Heart left ventricle (tissue), 13 donors: ENCODE data around the gene ZNF837.

Experiments
- POLR2A ChIP-seq, 2 donors: fragments of 450-650 bp; IDR thresholded peaks; one replicate each; pipeline ENCODE4 v1.6.1; 2017; ENCODE audit warnings: antibody characterized with exemption in 2 of 2, mild to moderate bottlenecking in 2 of 2, moderate library complexity in 2 of 2
- TF ChIP-seq, protein P1 (sequence below), 12 donors: fragments of 200-600 bp; sonication (generic) in 4 of 12; IDR thresholded peaks; one replicate each; pipeline versions ENCODE4 v1.5.0 to v1.8.0; 2018 to 2022; ENCODE audit warnings: antibody characterized with exemption in 12 of 12, mild to moderate bottlenecking in 5 of 12
- donor health status: ischemic (EF 13 %, LVEDD 7.1; RV severe dilation, severe dysfunction).
- donor health status: DM: no; HTN: yes; CAD: no.
- donor health status: DM: no; HTN: no; CAD: no.
- donor health status: ischemic (EF 25% LVEDD 6.9; RV normal size, moderate dysfunction).
- donor health status: ischemic (EF 25% LVEDD 5.7; RV mildly dilated, moderate dysfunction).
- donor health status: ischemic (EF 35%, LVEDD 5.7; RV mildly dilated, moderate dysfunction).
- donor health status: nonischemic (EF 11% LVEDD 7.7; RV severe dilation, severe dysfunction).
- donor health status: DM: yes; HTN: yes; CAD: no.
- donor health status: PGD.
- donor health status: ischemic (EF 29% LVEDD 5.4; RV normal size, mild dysfunction).
- donor health status: nonischemic (EF 23%, LVEDD 6.1; RV moderate dilation, normal function).

- TF ChIP-seq, protein P1, sequence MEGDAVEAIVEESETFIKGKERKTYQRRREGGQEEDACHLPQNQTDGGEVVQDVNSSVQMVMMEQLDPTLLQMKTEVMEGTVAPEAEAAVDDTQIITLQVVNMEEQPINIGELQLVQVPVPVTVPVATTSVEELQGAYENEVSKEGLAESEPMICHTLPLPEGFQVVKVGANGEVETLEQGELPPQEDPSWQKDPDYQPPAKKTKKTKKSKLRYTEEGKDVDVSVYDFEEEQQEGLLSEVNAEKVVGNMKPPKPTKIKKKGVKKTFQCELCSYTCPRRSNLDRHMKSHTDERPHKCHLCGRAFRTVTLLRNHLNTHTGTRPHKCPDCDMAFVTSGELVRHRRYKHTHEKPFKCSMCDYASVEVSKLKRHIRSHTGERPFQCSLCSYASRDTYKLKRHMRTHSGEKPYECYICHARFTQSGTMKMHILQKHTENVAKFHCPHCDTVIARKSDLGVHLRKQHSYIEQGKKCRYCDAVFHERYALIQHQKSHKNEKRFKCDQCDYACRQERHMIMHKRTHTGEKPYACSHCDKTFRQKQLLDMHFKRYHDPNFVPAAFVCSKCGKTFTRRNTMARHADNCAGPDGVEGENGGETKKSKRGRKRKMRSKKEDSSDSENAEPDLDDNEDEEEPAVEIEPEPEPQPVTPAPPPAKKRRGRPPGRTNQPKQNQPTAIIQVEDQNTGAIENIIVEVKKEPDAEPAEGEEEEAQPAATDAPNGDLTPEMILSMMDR (IDR thresholded peaks at IDR 0.05): no peak
- TF ChIP-seq POLR2A (IDR thresholded peaks at IDR 0.05): no peak
Observed at GRCh38 chr19:58334691-58335249, 46.1 kb downstream of the ZNF837 start.
